Esophagus squamous epithelium (tissue), 5 donors: ENCODE results near the gene RNF135. TPM values are rescaled to one million over a fixed set of nuclear protein-coding genes. Genes with fewer than 3 reads are reported as not detected.

Source experiments
- DNase-seq: peaks from one replicate; lab custom pipeline; 2025; lab: John Stamatoyannopoulos, UW
- H3K27ac ChIP-seq, 4 donors: fragments of 200-600 bp; sonication (generic); one replicate each; pipeline ENCODE4 v1.5.1; 2016 to 2019; ENCODE audit warnings: mild to moderate bottlenecking in 1 of 4
- H3K27me3 ChIP-seq, 4 donors: fragments of 200-600 bp; sonication (generic); 1 replicate in 3 of 4; 2 replicates in 1 of 4; pipeline versions ENCODE4 v1.5.1 to v1.6.0; 2017 to 2021; ENCODE audit warnings: antibody characterized with exemption in 1 of 4
- H3K36me3 ChIP-seq, 3 donors: fragments of 200-600 bp; sonication (generic); one replicate each; pipeline ENCODE4 v1.5.1; 2016 to 2019
- H3K4me1 ChIP-seq, 3 donors: fragments of 200-600 bp; sonication (generic); one replicate each; pipeline ENCODE4 v1.5.1; 2017 to 2019
- H3K4me3 ChIP-seq, 4 donors: fragments of 200-600 bp; sonication (generic); 1 replicate in 3 of 4; 2 replicates in 1 of 4; pipeline ENCODE4 v1.5.1; 2016 to 2019; ENCODE audit warnings: mild to moderate bottlenecking in 2 of 4, moderate library complexity in 1 of 4
- H3K9me3 ChIP-seq, 3 donors: fragments of 200-600 bp; sonication (generic); one replicate each; pipeline ENCODE4 v1.5.1; 2016 to 2019
- POLR2A ChIP-seq, 4 donors: fragments of 450-650 bp; IDR thresholded peaks; one replicate each; pipeline ENCODE4 v1.6.1; 2017; ENCODE audit warnings: antibody characterized with exemption in 4 of 4, mild to moderate bottlenecking in 4 of 4, moderate library complexity in 3 of 4
- WGBS, 2 donors: methylation state at CpG; one replicate each; pipeline ENCODE4 v1.1.5; 2018; 5-methylcytosine and 5-hydroxymethylcytosine counted together
- intact Hi-C: fragments of 100-400 bp; cut with DNase I; formaldehyde crosslinking; loops from one replicate; pipeline ENCODE4 v1.15.0; 2022
- total RNA-seq, 4 donors: library from RNA; depleted of rRNA; stranded (reverse); fragments of >200 nt; gene quantifications; one replicate each; pipeline ENCODE4 v1.1.0, GENCODE V29; 2016
- TF ChIP-seq, protein P1 (sequence below), 6 experiments: fragments of 450-650 bp in 4 of 6; fragments of 200-600 bp in 2 of 6; sonication (generic) in 2 of 6; IDR thresholded peaks; one replicate each; pipeline ENCODE4 v1.5.1; 2016 to 2019; ENCODE audit warnings: antibody characterized with exemption in 6 of 6, mild to moderate bottlenecking in 4 of 6, moderate library complexity in 4 of 6
- donor health status: DM: yes; HTN: yes; CAD: no.

RNF135 gene
- total RNA-seq, 4 donors from 2014 or later: 19.7 to 27.1 (median 21.9) TPM

DNA sequence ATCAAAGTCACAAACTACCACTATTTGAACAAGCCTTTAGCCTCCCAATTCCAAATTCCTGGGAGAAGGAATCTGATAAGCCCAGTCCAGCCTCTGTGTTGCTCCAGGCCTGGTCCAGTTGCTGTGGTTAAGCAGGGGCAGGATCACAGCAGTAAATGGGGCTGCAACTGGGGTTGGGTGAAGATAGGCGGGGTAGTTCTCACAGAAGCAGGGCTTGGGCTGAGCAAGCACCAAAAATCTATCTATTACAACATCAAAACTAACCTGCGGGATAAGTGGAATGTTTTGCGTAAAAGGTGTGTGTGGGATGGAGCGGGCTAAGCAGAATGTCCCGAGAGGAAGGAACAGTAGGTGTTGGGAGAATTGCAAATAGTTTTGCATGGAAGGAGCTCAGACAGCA lies 23.0 kb upstream of the RNF135 start:
- DNase-seq: no peak
- 95% methylated on average over 5 of the region's 5 CpGs for WGBS, 2 donors
- no peaks in the 10 kb centered on the region for H3K9me3 ChIP-seq
- intact Hi-C loops: no loop called here
- H3K36me3 ChIP-seq: no peaks in the 10 kb centered on the region
- no peak for TF ChIP-seq POLR2A (IDR thresholded peaks at IDR 0.05)
- TF ChIP-seq, protein P1, sequence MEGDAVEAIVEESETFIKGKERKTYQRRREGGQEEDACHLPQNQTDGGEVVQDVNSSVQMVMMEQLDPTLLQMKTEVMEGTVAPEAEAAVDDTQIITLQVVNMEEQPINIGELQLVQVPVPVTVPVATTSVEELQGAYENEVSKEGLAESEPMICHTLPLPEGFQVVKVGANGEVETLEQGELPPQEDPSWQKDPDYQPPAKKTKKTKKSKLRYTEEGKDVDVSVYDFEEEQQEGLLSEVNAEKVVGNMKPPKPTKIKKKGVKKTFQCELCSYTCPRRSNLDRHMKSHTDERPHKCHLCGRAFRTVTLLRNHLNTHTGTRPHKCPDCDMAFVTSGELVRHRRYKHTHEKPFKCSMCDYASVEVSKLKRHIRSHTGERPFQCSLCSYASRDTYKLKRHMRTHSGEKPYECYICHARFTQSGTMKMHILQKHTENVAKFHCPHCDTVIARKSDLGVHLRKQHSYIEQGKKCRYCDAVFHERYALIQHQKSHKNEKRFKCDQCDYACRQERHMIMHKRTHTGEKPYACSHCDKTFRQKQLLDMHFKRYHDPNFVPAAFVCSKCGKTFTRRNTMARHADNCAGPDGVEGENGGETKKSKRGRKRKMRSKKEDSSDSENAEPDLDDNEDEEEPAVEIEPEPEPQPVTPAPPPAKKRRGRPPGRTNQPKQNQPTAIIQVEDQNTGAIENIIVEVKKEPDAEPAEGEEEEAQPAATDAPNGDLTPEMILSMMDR (IDR thresholded peaks at IDR 0.05): no peak
- H3K27me3 ChIP-seq: no peaks in the 10 kb centered on the region
- peaks cover 0 to 10% (median 0%) of the 10 kb centered on the region in 3 donors for H3K4me1 ChIP-seq
- no peak overlapping the region for H3K27ac ChIP-seq
- H3K4me3 ChIP-seq: no peak overlapping the region

DNA sequence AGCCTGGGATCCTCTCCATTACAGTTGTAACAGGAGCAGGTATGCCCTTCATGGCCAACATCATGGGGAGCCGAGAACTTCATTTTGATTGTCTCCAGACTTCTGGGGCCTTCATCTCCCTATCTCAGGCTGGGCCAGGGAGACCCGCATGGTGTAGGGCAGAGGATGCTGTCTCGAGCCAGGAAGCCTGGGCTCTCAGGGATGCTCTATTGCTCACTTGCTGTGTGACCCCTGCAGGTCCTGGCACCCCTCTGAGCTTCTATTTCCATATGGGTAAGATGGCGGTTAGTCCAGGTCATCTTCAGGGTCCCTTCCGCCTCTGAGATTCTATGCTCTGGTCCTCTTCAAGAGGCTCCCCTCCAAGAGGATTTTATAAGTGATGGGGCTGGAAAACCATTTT lies 20.6 kb upstream of the RNF135 start:
- H3K4me3 ChIP-seq: no peak overlapping the region
- TF ChIP-seq POLR2A (IDR thresholded peaks at IDR 0.05): no peak
- TF ChIP-seq, protein P1 (IDR thresholded peaks at IDR 0.05): no peak
- H3K27ac ChIP-seq: peak overlapping the region in 3 of 4 donors; percentile 10 to 35 (median 21)
- H3K36me3 ChIP-seq: no peaks in the 10 kb centered on the region
- WGBS, 2 donors: 83 to 86% methylated on average over 2 to 5 of the region's 5 CpGs
- intact Hi-C loops: no loop called here
- peaks cover 0 to 10% (median 0%) of the 10 kb centered on the region in 3 donors for H3K4me1 ChIP-seq
- no peak for DNase-seq
- H3K9me3 ChIP-seq: no peaks in the 10 kb centered on the region
- no peaks in the 10 kb centered on the region for H3K27me3 ChIP-seq

DNA sequence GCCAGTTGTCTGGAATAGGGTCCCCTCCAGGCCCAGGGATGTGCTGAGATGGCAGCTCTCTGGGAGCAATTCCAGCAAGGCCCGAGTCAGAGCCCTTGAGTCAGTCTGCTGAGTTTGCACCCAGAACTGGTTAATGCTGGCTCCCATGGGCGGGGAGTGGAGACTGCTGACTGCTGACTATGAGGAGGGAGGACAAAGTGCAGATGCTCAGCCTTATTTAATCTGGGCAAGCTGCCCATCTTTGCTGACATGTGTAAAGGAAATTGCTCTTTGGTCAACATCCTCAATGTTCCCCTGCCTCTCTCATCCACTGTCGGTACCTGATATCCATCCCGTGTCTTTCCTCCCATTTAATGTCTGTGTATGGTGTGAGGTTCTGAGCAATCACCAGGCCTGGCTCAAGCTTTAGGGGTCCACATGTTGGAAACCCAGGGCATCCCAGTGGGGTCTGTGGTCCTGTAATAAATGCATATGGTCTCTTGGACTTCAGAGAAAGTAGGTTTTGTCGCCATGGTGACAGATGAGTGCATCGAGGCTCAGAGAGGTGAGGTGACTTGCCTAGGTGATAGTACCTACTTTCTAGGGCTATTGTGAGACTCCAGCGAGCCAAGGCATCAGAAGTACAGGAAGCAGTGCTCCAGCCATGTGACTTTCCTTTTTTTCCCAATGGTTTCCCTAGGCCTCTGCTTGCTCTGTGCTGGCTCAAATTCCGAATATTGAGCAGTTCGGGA lies 20.0 kb upstream of the RNF135 start:
- peak overlapping the region in 3 of 4 donors; percentile 10 to 44 (median 21) for H3K27ac ChIP-seq
- H3K27me3 ChIP-seq: no peaks in the 10 kb centered on the region
- WGBS, 2 donors: 59 to 63% methylated on average over 6 to 9 of the region's 9 CpGs
- no peak for TF ChIP-seq POLR2A (IDR thresholded peaks at IDR 0.05)
- DNase-seq: no peak
- H3K9me3 ChIP-seq: no peaks in the 10 kb centered on the region
- H3K36me3 ChIP-seq: no peaks in the 10 kb centered on the region
- H3K4me3 ChIP-seq: no peak overlapping the region
- peaks cover 0 to 10% (median 0%) of the 10 kb centered on the region in 3 donors for H3K4me1 ChIP-seq
- intact Hi-C loops: no loop called here

DNA sequence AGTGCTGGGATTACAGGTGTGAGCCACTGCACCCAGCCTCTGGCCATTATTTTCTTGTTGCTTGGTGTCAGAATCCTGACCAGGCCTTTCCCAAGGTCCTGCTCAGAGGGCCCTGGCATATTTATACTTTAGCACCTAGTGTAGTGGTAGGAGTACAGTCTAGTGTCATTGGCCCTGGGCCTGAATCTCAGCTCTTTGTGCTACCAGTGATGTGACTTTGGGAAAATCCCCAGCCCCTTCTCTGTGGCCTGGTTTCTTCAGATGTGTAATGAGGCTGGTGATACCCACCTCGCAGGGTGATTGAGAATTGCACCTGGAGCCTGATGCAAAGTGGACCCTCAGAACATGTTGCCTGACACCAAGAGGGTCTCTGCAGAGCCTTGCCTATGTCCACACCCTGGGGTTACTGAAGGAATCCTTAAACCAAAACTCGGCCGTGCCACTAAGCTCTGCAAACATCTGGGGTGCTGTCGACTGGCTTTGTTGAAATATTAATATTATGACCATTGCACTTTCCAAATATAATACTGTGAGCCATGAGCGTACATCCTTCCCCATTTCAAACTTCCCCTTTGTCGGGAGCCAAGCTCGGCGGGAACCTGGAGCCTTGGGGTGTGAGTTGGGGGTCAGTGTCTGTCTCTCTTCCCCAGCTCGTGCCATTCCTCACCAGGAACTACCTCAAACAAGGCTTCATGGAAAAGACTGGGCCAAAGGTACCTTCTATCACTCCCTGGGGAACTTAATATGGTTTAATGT lies 18.0 kb upstream of the RNF135 start:
- DNase-seq: no peak
- 64 to 77% methylated on average over 8 to 9 of the region's 9 CpGs for WGBS, 2 donors
- Histone ChIP-seq H3K9me3 (no peaks in the 10 kb centered on the region), H3K4me1 (peaks cover 4 to 23% (median 6%) of the 10 kb centered on the region in 3 donors), H3K27me3 (no peaks in the 10 kb centered on the region), H3K27ac (peak overlapping the region in 2 of 4 donors; percentile 31 to 69), H3K4me3 (no peak overlapping the region), H3K36me3 (no peaks in the 10 kb centered on the region)
- TF ChIP-seq, protein P1 (IDR thresholded peaks at IDR 0.05): no peak
- TF ChIP-seq POLR2A (IDR thresholded peaks at IDR 0.05): no peak
- intact Hi-C loops: no loop called here

DNA sequence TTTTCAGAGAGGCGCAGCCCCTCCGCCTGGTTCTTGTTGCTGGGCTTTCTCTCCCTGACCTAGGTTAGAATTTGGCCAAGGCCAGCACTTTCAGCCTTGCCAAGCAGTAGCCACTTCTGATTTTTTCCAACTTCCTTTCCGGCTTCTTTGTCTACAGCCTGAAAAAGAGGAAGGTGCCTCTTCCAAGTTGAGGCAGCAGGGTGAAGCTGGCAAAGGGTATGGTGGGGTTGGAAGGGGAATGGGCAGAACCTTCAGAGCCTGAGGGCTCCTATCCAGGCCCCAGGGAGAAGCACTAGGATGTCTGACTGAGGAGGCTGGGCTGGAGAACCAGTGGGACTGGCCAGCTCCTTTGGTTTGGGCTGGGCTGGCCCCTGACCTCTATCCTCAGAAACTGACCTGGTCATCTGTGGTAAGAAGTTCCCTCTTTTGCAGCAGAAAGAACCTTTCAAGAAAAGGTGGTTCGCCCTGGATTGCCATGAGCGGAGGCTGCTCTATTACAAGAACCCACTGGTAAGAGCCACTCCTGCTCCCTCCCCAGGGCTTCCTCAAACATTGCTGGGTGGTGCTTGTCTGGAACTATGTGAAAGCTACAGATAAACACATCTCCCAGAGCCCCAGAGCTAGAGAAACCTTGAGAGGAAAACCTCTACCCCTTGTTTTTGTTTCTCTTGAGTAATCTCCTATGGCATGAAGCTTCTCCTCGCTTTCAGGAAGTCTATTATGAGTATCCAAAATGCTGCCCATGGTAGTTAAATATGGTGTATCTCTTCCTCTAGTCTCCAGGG lies 16.6 kb upstream of the RNF135 start:
- WGBS, 2 donors: 74 to 89% methylated on average over 2 to 6 of the region's 6 CpGs
- TF ChIP-seq, protein P1 (IDR thresholded peaks at IDR 0.05): no peak
- peak in 1 of 4 donors; percentile 19 for TF ChIP-seq POLR2A (IDR thresholded peaks at IDR 0.05)
- H3K36me3 ChIP-seq: no peaks in the 10 kb centered on the region
- intact Hi-C loops: no loop called here
- H3K9me3 ChIP-seq: no peaks in the 10 kb centered on the region
- no peaks in the 10 kb centered on the region for H3K27me3 ChIP-seq
- H3K4me1 ChIP-seq: peaks cover 4 to 23% (median 6%) of the 10 kb centered on the region in 3 donors
- no peak overlapping the region for H3K4me3 ChIP-seq
- no peak for DNase-seq
- H3K27ac ChIP-seq: peak overlapping the region in 3 of 4 donors; percentile 25 to 69 (median 31)
